GOT3 (cell line): ENCODE results near the gene CALHM4.

Source experiments
- DNase-seq: peaks from one replicate; lab custom pipeline; 2025; ENCODE audit warnings: mixed read lengths; lab: John Stamatoyannopoulos, UW

Gene CALHM4

GRCh38 chr6:116542426-116542825 lies 11.1 kb upstream of the CALHM4 start:
- no peak for DNase-seq

DNA sequence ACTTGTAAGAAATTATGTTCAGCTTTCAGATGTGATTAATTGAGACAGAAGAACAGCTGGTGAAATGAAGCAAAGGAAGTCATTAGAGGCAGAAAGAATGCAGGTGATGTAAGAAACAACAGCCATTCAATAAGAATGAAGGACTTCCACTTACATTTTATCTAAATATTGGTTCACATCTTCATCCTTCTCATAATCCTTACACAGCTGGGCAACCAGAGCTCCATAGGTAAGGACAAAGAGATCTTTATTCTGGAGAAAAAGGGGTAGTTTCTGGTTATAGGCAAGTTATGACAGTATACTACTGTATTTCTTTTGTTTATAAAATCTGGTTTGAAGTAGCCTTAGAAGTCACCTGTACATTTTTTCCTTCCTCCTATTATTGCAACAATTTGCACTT lies 10.4 kb upstream of the CALHM4 start:
- DNase-seq: no peak

DNA sequence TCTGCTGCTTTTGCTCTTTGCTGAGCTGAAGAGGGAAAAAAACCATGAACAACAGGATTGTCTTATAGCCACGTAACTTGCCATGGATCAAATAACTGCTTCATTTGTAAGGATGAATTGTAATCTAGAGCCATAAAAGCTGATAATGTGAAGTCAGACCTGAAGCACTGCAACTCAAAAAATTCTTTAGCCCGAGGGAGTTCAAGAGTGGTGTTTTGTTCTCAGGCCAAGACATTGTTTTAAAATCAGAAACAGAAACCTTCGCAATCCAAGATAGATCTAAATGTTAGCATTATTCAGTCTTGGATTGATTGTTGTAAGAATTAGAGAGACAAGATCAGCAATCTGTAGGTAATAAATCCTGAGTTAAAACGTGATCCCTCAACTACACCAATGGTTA lies 7.9 kb upstream of the CALHM4 start, which contains the start of gene TRAPPC3L:
TSS of gene TRAPPC3L (minus strand) at position 34 of the 400 bp plus-strand sequence. CDS start 170 bp downstream, outside the sequence.
- no peak for DNase-seq

- DNase-seq: no peak
These were observed 6.2 kb upstream of the CALHM4 start for GRCh38 chr6:116547358-116547757.

- DNase-seq: no peak
These were observed 2.8 kb upstream of the CALHM4 start for GRCh38 chr6:116550796-116551195.

- no peak for DNase-seq
These were observed 2.5 kb downstream of the CALHM4 start for GRCh38 chr6:116556065-116556464.

DNA sequence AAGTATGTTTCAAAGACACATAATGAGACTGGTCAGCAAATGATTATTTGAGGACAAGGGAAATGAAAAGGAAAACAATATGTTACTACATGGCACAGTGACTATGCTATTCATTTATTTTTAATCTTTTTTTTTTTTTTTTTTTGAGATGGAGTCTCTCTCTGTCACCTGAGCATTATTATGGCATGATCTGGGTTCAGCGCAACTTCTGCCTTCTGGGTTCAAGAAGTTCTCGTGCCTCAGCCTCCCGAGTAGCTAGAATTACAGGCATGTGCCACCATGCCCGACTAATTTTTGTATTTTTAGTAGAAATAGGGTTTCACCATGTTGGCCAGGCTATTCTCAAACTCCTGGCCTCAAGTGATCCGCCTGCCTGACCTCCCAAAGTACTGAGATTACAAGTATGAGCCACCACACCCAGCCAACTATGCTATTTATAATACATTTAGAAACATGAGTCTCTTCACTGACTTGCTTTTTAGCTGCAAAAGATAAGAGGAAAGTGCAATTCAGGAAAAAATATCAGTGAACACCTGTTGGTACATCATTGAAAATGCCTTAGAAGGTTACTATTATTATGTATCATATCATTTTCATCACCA lies 3.4 kb downstream of the CALHM4 start:
- DNase-seq: no peak

DNA sequence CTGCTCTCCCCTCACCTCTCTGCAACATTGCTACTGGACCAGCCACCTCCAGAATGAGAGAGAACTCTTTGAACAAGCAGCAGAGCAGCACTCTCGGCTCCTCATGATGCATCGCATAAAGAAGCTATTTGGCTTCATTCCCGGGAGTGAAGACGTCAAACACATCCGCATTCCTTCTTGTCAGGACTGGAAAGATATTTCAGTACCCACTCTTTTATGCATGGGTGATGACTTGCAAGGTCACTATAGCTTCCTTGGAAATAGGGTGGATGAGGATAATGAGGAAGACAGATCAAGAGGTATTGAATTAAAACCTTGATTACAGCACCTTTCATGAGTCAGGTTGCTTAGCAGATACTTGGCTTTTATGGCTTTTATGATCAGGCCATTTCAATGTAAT lies 4.3 kb downstream of the CALHM4 start:
- no peak for DNase-seq

- DNase-seq: no peak
These were observed 6.6 kb downstream of the CALHM4 start for GRCh38 chr6:116560130-116560529.

- peak; percentile 35 for DNase-seq
These were observed 7.9 kb downstream of the CALHM4 start for GRCh38 chr6:116561377-116562018.

DNA sequence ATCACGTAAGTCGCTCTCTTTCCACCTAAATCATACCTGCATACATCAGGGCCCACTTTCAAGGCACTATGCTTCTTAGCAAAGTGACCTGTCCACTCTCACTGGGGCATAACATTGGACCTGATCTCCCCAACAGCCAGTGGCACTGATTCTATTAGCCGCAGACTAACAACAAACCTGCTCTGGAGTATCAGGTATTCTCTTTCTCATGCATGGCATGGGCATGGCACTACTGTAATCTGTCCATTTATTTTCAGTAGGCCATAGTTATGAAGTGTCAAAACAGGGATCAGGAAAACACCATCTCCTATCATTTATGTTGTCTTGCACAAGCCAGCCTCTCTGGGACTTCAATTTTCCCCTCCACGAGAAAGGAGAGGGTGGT lies 8.5 kb downstream of the CALHM4 start:
- DNase-seq: no peak

GRCh38 chr6:116562614-116563013 lies 9.1 kb downstream of the CALHM4 start:
- DNase-seq: no peak

GRCh38 chr6:116563830-116564229 lies 10.3 kb downstream of the CALHM4 start:
- DNase-seq: no peak

- no peak for DNase-seq
These were observed 10.8 kb downstream of the CALHM4 start for GRCh38 chr6:116564311-116564710.

DNA sequence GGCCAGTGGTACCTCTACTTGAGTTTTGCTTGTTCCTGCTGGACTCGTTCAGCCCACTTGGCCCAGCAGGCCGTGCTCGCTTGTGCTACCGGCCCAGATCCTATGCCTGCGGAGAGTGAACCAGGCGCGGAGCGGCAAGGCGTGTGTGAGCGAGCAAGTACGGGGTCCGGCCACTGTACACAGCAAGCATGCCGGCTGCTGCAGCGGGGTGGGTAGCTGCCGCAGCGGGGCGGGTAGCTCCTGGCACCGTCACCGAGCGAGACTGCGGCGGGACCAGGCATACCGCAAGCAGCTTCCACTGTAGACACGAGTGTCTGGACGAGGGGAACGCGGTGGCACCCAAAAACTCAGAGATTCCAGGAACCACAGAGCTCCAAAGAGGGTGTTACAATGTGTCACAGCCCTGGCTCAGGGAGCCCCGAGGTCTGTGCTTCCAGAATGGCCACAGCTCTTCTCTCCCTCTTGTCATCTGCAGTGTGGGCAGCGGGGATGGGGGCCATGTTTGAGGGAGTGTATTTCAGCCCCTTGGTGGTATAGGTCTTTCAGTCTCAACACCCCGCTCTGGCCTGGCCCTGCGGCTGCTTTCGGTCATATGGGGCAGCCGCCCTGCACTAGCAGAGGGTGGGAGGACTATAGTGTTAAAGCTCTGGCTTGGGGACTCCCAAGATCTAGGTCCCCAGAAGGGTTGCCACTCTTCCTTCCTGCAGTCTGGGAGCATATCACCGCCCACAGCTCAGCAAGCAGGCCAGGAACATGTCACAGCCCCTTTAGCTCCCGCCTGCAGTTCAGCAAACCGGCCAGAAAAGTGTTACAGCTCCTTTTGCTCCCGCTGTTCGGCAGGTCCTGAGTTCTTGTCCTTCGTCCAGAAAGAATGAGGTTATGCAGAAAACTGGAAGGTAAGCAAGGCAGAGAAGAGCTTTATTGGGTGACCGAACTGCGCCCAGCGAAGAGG lies 11.6 kb downstream of the CALHM4 start:
- no peak for DNase-seq

- DNase-seq: no peak
These were observed 14.6 kb downstream of the CALHM4 start for GRCh38 chr6:116568111-116568510.

DNA sequence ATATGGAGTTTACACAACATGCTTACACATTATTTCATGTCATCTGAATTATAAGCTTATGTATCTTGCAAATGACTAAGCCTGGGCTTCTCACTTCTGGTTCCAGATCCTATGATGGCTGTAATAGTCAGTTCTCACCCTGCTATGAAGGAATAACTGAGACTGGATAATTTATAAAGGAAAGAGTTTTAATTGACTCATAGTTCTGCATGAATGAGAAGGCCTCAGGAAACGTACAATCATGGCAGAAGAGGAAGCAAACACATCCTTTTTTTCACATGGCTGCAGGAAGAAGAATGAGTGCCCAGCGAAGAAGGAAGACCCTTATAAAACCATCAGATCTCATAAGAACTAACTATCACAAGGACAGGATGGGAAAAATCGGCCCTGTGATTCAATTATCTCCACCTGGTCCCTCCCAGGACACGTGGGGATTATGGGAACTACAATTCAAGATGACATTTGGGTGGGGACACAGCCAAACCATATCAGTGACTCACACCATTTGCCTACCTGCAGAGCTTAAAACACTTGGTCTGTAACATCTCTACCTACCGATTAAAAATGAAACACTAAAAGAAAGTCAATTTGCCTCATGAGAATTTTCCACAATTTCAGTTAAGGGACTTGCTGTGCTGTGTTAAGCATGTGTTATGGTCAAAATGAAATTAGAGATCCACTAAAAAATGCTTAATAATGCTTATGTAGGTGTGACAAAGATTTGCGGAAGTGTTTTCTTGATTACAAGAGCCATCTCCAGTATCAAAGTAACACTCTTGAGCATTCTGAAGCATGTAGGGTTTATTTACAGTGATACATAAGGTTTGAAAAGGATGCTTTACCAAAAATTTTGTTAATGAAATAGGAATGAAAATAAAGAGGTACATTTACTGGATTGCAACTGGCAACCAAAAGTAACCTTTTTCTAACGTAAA lies 15.5 kb downstream of the CALHM4 start:
- no peak for DNase-seq

GRCh38 chr6:116570856-116571682 lies 17.5 kb downstream of the CALHM4 start, which contains the start of gene RWDD1:
TSS of gene RWDD1 (plus strand) at chr6:116571504. CDS start at chr6:116571583, 79 bp downstream.
- DNase-seq: peak; percentile 98

DNA sequence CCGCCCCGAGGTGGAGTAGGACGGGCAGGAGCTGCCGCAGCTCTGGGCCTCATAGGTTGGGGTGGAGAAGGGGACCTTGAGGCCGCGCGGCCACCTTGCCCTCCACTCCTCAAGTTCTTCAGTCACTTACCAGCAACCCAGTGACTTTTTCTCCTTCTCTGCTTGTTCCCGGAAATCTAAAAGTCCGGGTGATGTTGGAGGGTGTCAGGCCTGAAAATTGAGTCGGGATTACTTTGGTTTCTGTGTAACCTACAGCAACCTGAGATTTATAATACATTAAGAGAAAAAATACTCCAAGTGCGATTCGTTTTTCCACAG lies 18.1 kb downstream of the CALHM4 start:
- DNase-seq: no peak

DNA sequence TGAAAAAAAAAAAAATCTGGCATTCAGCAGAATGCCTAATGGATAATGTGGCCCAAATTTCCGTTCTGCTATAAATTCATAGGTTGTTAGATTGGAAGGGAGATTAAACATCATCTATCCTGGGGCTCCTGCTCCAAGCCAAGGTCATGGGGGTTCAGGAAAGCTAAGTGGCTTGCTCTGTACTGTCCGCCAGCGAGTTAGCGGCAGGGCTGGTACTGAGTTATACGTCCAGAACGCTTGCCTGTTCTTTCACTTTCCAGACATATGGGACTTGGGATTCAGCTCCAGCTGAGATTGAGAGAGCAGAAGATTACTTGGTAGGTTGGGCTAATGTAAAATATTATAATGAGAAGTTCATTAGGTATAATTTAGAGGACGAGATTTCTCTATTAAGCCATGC lies 18.6 kb downstream of the CALHM4 start:
- DNase-seq: no peak

DNA sequence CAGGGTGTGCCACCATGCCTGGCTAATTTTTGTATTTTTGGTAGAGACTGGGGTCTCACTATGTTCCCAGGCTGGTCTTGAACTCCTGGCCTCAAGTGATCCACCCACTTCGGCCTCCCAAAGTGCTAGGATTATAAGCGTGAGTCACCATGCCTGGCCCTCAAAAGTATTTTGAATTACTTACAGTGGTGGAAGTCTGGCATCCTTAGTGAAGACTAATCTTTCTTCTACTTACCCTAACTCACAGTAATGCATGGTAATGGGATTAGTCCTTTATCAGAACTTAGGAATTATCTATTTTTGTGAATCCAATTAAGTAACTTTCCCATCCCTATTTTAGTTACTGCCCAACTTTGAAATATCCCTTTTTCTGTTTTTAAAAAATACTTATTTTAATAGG lies 21.7 kb downstream of the CALHM4 start:
- no peak for DNase-seq
